ENCODE measurements around the gene SLC12A1. TPM values are rescaled to one million over a fixed set of nuclear protein-coding genes. Genes with fewer than 3 reads are reported as not detected.

The SLC12A1 gene
- total RNA-seq, 4 donors from 2014 or later, result not detected

- no peak for TF ChIP-seq CTCF (IDR thresholded peaks at IDR 0.05; ENCODE audit: low read depth)
Measured at GRCh38 chr15:48331796-48332641, 125.9 kb downstream of the SLC12A1 start.

- TF ChIP-seq CTCF (IDR thresholded peaks at IDR 0.05; ENCODE audit: low read depth), result no peak
Measured at GRCh38 chr15:48332642-48333034, 126.5 kb downstream of the SLC12A1 start.

- no peak for TF ChIP-seq CTCF (IDR thresholded peaks at IDR 0.05; ENCODE audit: low read depth)
Measured at GRCh38 chr15:48333540-48333939, 127.4 kb downstream of the SLC12A1 start.

GRCh38 chr15:48334260-48334659 is 128.2 kb downstream of the SLC12A1 start:
- no peak for TF ChIP-seq CTCF (IDR thresholded peaks at IDR 0.05; ENCODE audit: low read depth)

- no peak for TF ChIP-seq CTCF (IDR thresholded peaks at IDR 0.05; ENCODE audit: low read depth)
Measured at GRCh38 chr15:48336940-48337339, 130.8 kb downstream of the SLC12A1 start.

- no peak for TF ChIP-seq CTCF (IDR thresholded peaks at IDR 0.05; ENCODE audit: low read depth)
Measured at GRCh38 chr15:48337607-48338006, 131.5 kb downstream of the SLC12A1 start.

- no peak for TF ChIP-seq CTCF (IDR thresholded peaks at IDR 0.05; ENCODE audit: low read depth)
Measured at GRCh38 chr15:48340111-48340510, 134.0 kb downstream of the SLC12A1 start.
